Retina (tissue), 1 donor: ENCODE results near the gene PDE6C.

ENCODE experiments used
- DNase-seq: peaks from one replicate; pipeline ENCODE4 v3.0.0-alpha.2; 2016

The PDE6C gene

GRCh38 chr10:93595378-93596161, 16.8 kb upstream of the PDE6C start:
- no peak for DNase-seq

GRCh38 chr10:93596539-93596938, 15.8 kb upstream of the PDE6C start:
- no peak for DNase-seq

GRCh38 chr10:93597075-93597599, 15.2 kb upstream of the PDE6C start:
- DNase-seq, result no peak

GRCh38 chr10:93598157-93598556, 14.2 kb upstream of the PDE6C start:
- no peak for DNase-seq

- DNase-seq, result no peak
Measured at GRCh38 chr10:93599335-93599734, 13.0 kb upstream of the PDE6C start.

- no peak for DNase-seq
Measured at GRCh38 chr10:93599778-93600177, 12.6 kb upstream of the PDE6C start.

- peak; percentile 43 for DNase-seq
Measured at GRCh38 chr10:93600446-93601145, 11.7 kb upstream of the PDE6C start.

- peak; percentile 67 for DNase-seq
Measured at GRCh38 chr10:93601146-93601773, 11.1 kb upstream of the PDE6C start, which contains the start of gene RBP4. Gene RBP4, minus strand, starts transcription at chr10:93601235. Its CDS starts 207 bp downstream, at chr10:93601028.

- DNase-seq, result no peak
Measured at GRCh38 chr10:93601774-93602162, 10.6 kb upstream of the PDE6C start.

GRCh38 chr10:93603023-93603422, 9.3 kb upstream of the PDE6C start:
- DNase-seq, result no peak

GRCh38 chr10:93604146-93604545, 8.2 kb upstream of the PDE6C start:
- DNase-seq, result no peak

GRCh38 chr10:93608421-93608820, 3.9 kb upstream of the PDE6C start:
- no peak for DNase-seq

- no peak for DNase-seq
Measured at GRCh38 chr10:93613126-93613525, 789 bp downstream of the PDE6C start.

GRCh38 chr10:93614101-93614825, 1.9 kb downstream of the PDE6C start:
- DNase-seq, result no peak

- DNase-seq, result no peak
Measured at GRCh38 chr10:93615576-93616235, 3.4 kb downstream of the PDE6C start.

- no peak for DNase-seq
Measured at GRCh38 chr10:93620925-93621324, 8.6 kb downstream of the PDE6C start.

GRCh38 chr10:93622942-93623341, 10.6 kb downstream of the PDE6C start:
- DNase-seq, result no peak

- DNase-seq, result peak; percentile 27
Measured at GRCh38 chr10:93628858-93629257, 16.5 kb downstream of the PDE6C start.

- peak; percentile 33 for DNase-seq
Measured at GRCh38 chr10:93629647-93630305, 17.4 kb downstream of the PDE6C start.

GRCh38 chr10:93630625-93631557, 18.6 kb downstream of the PDE6C start:
- DNase-seq, result peak; percentile 70

- DNase-seq, result no peak
Measured at GRCh38 chr10:93639791-93640190, 27.5 kb downstream of the PDE6C start.
